Motor neuron (in vitro differentiated cells): Measurements from ENCODE around the gene FAM234A. TPM values are rescaled to one million over a fixed set of nuclear protein-coding genes. Genes with fewer than 3 reads are reported as not detected.

ENCODE experiments used
- ATAC-seq, 8 experiments: fragments of 200-7000 bp; cut with Tn5 transposase; replicated peaks in 6 of 8; 2 replicates each; pipeline ENCODE4 v1.8.0; 2021; ENCODE audit warnings: mild to moderate bottlenecking in 8 of 8, moderate library complexity in 8 of 8
- H3K27ac ChIP-seq, 2 donors: fragments of 250-450 bp; sonication (Bioruptor Pico); 2 replicates each; pipeline ENCODE4 v1.9.0; 2021; ENCODE audit warnings: antibody characterized with exemption in 2 of 2, mild to moderate bottlenecking in 2 of 2, moderate library complexity in 1 of 2
- H3K4me1 ChIP-seq, 2 donors: fragments of 250-450 bp; sonication (Bioruptor Pico); replicated peaks in 1 of 2; 2 replicates each; pipeline ENCODE4 v1.6.1; 2021; ENCODE audit warnings: antibody characterized with exemption in 2 of 2, mild to moderate bottlenecking in 2 of 2, moderate library complexity in 1 of 2
- H3K4me3 ChIP-seq, 5 donors: fragments of 250-450 bp; sonication (Bioruptor Pico); 2 replicates each; pipeline ENCODE4 v1.9.0; 2021; ENCODE audit warnings: antibody characterized with exemption in 5 of 5, mild to moderate bottlenecking in 5 of 5, moderate library complexity in 4 of 5
- WGBS, 10 experiments: fragments of 450-650 bp; shearing (Covaris generic); methylation state at CpG; one replicate each; pipeline ENCODE4 v1.0.0; 2022; 5-methylcytosine and 5-hydroxymethylcytosine counted together
- in situ Hi-C, 9 experiments: fragments of 400-800 bp; cut with MboI; loops; one replicate each; pipeline ENCODE4 v1.15.0; 2021; ENCODE audit warnings: low sequenced_read_pairs in 9 of 9, low pct_unique_long_range_greater_than_20kb in 2 of 9; ENCODE audit not compliant: unreplicated experiment in 9 of 9
- total RNA-seq, 8 experiments: library from RNA; unstranded; fragments of 300-600 nt; gene quantifications; 2 replicates each; pipeline versions ENCODE4 v1.2.3 to v1.2.4, GENCODE V29; 2022

Gene FAM234A
- total RNA-seq, 8 experiments from 2014 or later: 23.1 to 101 (median 50.5) TPM

DNA sequence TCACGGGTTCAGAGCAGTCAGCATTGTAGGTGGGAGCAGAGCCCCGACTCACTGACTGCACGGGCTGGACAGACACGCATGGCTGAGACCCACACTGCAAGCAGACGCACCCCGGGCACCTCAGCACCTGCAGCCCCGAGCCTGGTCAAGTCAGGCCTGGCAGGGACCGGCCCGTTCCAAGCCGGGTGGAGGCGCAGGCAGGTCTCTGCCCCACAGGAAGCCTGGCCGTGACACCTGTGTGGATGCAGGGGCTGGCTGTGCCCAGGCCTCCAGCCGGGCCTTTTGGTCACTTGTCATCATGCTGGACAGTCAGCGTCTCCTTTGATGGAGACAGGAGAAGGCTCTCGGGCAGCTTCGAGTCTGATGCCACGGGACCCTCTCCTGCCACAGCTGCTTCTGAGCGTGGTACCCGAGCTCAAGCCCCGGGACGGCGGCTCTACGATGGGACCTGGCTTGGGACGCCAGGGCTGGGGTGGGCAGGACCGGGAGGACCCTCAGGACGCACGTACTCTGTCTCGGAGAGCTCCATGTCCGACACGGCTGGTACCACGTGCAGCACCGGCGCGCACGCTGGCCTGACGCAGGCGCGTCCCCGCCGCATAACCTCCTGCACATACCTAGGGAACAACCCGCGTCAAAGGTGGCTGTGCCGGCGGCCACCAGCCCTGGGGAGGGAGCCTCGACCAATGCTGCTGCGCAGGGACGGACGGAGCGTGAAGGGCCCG is 56.2 kb downstream of the FAM234A start:
- Histone ChIP-seq H3K27ac (no peak overlapping the region), H3K4me1 (no peaks in the 10 kb centered on the region), H3K4me3 (no peak overlapping the region)
- in situ Hi-C loops: no loop called here
- 92 to 100% (median 98%) methylated on average over 2 to 11 of the region's 50 CpGs; no CpG with 5 or more reads in 6 of the 10 experiments for WGBS, 10 experiments
- ATAC-seq: no peak

GRCh38 chr16:291539-291938 is 56.9 kb downstream of the FAM234A start:
- no peak for ATAC-seq
- in situ Hi-C loops: no loop called here
- H3K4me3 ChIP-seq: no peak overlapping the region
- H3K27ac ChIP-seq: no peak overlapping the region
- WGBS, 10 experiments: 90 to 100% (median 93%) methylated on average over 1 to 3 of the region's 17 CpGs; no CpG with 5 or more reads in 7 of the 10 experiments
- H3K4me1 ChIP-seq: no peaks in the 10 kb centered on the region

DNA sequence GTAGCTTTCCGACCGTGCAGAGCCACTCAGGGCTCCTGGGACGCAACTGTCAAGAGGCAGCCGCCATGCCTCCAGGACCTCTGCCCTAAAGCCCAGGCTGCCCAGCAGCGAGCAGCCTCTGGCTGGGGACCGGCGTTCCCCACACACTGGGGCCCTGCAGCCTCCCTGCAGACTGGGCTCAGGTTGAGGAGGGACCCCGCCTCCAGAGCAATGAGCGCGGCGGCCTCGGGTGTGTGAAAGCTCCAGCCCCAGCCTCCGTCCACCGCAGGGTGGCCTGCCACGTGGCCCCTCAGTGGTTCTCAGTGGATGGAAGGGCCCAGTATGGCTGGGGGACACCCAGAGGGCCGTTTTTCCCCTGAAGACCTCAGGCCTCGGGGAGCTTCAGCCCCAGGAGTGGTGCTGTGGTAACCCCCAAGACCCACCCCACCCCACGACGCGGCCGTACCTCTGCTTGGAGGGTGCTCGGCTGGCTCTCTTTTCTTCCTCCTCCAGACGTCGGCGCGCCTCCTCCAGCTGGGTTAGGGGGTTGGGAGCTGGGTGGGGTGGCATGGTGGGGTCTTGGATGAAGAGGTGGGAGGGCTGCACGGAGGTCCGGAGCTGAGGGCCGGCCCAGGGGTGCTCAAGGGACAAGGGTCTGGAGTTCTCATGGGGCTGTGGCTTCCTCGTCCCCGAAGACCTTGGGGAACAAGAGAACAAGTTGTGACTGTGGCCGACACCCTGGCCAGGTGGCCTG is 58.6 kb downstream of the FAM234A start:
- in situ Hi-C loops: no loop called here
- WGBS, 10 experiments: 100% methylated on average over 1 of the region's 32 CpGs; no CpG with 5 or more reads in 8 of the 10 experiments
- Histone ChIP-seq H3K27ac (no peak overlapping the region), H3K4me3 (no peak overlapping the region), H3K4me1 (no peaks in the 10 kb centered on the region)
- no peak for ATAC-seq

DNA sequence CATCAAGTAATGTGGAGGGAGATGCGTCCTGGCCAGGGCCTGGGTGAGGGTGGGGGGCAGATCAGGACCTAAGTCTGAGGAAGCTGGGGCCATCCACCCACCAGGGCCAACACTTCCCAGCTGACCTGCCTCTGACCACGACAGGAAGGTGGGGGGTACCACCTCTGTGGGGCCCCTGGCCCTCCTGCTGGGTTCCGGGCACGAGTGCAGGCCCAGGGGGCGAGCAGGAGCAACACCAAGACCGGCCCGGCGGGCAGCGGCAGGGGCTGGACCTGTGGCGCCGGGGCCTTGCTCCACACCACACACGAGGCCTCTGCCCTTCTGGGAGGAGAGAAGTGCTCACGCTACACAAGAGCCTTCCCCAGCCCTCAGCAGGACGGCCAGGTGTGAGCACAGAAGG is 61.7 kb downstream of the FAM234A start:
- no peak overlapping the region for H3K27ac ChIP-seq
- ATAC-seq: peak in 1 of 8 experiments; percentile 8
- 93 to 100% (median 100%) methylated on average over 1 to 4 of the region's 14 CpGs; no CpG with 5 or more reads in 6 of the 10 experiments for WGBS, 10 experiments
- H3K4me3 ChIP-seq: no peak overlapping the region
- in situ Hi-C loops: no loop called here
- no peaks in the 10 kb centered on the region for H3K4me1 ChIP-seq

- no peaks in the 10 kb centered on the region for H3K4me1 ChIP-seq
- 100% methylated on average over 1 to 2 of the region's 37 CpGs; no CpG with 5 or more reads in 7 of the 10 experiments for WGBS, 10 experiments
- no peak for ATAC-seq
- no peak overlapping the region for H3K27ac ChIP-seq
- H3K4me3 ChIP-seq: no peak overlapping the region
- in situ Hi-C loops: no loop called here
Measured at GRCh38 chr16:296806-297510, 62.3 kb downstream of the FAM234A start.

DNA sequence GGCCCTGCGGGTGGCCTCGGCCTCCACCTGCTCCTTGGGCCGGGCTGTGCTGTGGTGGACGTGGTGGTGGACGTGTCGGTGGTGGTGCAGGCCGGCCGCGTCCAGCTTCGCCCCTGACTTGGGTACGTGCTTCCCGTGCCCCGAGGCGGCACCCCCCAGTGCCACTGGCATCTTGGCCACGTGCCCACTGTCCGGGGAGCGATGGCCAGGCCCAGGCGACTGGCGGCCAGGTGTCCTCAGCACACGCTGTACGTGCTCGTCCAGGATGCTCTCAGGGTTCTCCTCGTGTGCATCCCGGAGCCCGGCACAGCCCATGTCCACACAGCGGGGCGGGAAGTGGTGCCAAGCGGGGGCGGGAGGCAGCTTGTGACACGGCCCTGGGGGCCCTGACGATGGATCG is 63.2 kb downstream of the FAM234A start:
- H3K4me1 ChIP-seq: no peaks in the 10 kb centered on the region
- 80 to 100% methylated on average over 1 to 3 of the region's 32 CpGs; no CpG with 5 or more reads in 8 of the 10 experiments for WGBS, 10 experiments
- no peak overlapping the region for H3K27ac ChIP-seq
- no peak for ATAC-seq
- in situ Hi-C loops: no loop called here
- no peak overlapping the region for H3K4me3 ChIP-seq

- in situ Hi-C loops: no loop called here
- H3K4me3 ChIP-seq: no peak overlapping the region
- WGBS, 10 experiments: 85 to 100% methylated on average over 2 to 4 of the region's 6 CpGs; no CpG with 5 or more reads in 8 of the 10 experiments
Measured at GRCh38 chr16:301235-301634, 66.6 kb downstream of the FAM234A start.

GRCh38 chr16:301950-302349 is 67.3 kb downstream of the FAM234A start:
- Histone ChIP-seq H3K4me3 (no peak overlapping the region), H3K27ac (no peak overlapping the region), H3K4me1 (peaks cover 0 to 8% of the 10 kb centered on the region in 2 donors)
- in situ Hi-C loops: no loop called here
- no peak for ATAC-seq
- whole genome bisulfite sequencing, 10 experiments: 96 to 100% (median 100%) methylated on average over 1 to 4 of the region's 13 CpGs; no CpG with 5 or more reads in 5 of the 10 experiments

More at GRCh38 chr16:301235-301634, 66.6 kb downstream of the FAM234A start:
- peaks cover 0 to 4% of the 10 kb centered on the region in 2 donors for H3K4me1 ChIP-seq
- no peak for ATAC-seq
- no peak overlapping the region for H3K27ac ChIP-seq

DNA sequence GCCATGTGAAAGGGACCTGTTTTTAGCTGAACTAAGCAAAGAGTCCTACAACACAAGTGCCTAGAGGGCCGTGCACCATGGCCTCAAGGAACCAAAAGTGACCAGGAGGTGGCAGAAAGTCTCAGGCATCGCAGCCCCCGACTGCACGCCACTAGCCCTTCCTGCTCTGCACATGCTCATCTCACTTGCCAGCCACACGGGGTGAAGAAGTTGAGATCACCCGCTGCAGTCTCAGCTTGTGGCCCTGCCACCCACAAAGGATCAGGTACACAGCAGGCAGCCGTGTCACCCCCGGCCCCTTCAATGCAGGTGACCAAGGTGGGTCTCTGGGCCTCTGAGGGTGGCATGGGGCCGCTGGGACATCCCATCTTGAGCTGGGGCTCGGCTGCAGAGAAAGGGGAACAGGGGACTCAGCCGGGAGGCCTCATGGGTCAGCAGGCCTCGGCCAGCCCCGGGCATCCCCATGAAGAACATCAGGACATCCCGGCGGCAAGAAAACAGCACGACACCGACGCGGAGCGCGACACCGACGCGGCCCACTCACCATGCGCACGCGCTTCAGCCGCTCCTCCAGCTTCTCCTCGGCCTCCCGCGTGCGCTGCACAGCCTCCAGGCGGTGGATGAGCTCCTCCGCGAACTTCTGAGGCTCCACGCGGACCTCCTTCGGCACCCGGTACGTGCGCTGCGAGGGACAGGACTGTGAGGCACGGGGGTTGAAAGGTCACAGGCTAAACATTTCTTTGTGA is 69.3 kb downstream of the FAM234A start:
- H3K4me1 ChIP-seq: peaks cover 0 to 8% of the 10 kb centered on the region in 2 donors
- in situ Hi-C loops: no loop called here
- peak in 4 of 8 experiments; percentile 44 to 71 (median 60) for ATAC-seq
- no peak overlapping the region for H3K27ac ChIP-seq
- WGBS, 10 experiments: 60 to 94% (median 89%) methylated on average over 1 to 18 of the region's 43 CpGs; no CpG with 5 or more reads in 2 of the 10 experiments
- no peak overlapping the region for H3K4me3 ChIP-seq

- Histone ChIP-seq H3K27ac (no peak overlapping the region), H3K4me3 (no peak overlapping the region), H3K4me1 (peaks cover 0 to 8% of the 10 kb centered on the region in 2 donors)
- in situ Hi-C loops: no loop called here
- ATAC-seq: peak in 5 of 8 experiments; percentile 13 to 55 (median 32)
- WGBS, 10 experiments: 80 to 100% (median 89%) methylated on average over 1 to 10 of the region's 19 CpGs; no CpG with 5 or more reads in 3 of the 10 experiments
Measured at GRCh38 chr16:305916-306626, 71.5 kb downstream of the FAM234A start.

- ATAC-seq: peak in 3 of 8 experiments; percentile 44 to 59 (median 48)
- Histone ChIP-seq H3K27ac (peak overlapping the region in 1 of 2 donors; percentile 25), H3K4me3 (no peak overlapping the region), H3K4me1 (peaks cover 0 to 8% of the 10 kb centered on the region in 2 donors)
- in situ Hi-C loops: no loop called here
- 40 to 90% (median 70%) methylated on average over 2 to 6 of the region's 17 CpGs; no CpG with 5 or more reads in 5 of the 10 experiments for WGBS, 10 experiments
Measured at GRCh38 chr16:306911-307370, 72.3 kb downstream of the FAM234A start.
